ENCODE results near the gene DENND4A.

DENND4A gene

DNA sequence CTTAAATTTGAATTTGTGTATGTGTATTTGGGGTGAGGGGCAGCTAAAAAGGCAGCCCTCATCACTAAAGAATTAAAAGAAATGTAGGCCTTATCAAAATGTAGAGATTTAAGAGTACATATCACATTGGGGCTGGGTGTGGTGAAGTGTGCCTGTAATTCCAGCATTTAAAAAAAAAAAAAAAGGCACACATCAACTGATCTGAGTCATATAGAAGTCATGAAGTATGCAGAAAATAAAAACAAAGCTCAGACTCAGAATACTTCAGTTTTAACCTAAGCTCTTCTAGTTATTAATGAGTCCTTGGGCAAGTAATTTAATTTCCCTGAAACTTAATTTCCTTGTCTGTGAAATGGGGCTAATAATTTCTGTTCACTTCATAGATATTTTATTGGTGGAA is 138.8 kb downstream of the DENND4A start:
- in situ Hi-C loops (cut with MboI; ENCODE audit: low sequenced_read_pairs, unreplicated experiment) = no loop called here

DNA sequence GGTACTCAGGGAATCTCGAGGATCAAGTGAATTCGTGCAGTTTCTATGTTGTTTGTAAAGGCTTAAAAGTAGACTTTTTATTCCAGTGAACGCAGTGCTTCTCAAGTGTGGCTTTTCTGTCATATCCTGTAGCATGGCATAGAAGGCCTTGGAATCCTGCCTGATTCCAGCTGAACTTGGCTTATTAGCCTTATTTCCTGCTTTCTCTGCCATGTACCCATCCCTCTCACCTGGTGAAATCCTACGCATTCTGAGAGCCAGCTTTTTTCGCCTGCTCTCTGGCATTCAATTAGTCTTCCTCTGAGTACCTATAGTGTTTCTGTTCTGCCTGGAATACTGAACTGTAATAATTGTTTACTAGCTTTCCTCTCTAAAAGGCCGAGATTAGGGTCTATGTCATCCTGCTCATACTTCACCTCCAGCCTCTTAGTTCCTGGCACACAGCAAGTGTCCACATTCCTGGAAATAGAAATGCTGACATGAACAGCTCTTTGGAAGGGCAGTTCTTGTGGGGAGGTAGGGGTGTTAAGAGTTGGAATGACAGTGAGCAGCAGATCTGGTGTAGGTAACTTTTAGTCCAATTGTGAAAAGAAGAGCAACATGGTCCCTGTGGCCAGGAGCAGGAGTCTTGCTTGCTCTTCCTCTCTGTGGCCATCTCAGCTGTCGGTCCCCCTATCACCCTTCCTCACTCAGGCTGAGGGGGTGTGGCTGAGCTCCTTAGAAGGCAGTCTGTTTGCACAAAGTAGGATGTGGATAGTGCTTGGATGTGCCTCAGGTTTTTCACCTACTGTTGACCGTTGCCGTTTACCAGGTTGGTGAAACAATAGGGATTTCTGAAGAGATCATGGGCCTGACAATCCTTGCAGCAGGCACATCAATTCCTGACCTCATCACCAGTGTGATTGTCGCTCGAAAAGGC is 140.0 kb downstream of the DENND4A start:
- TF ChIP-seq CTCF (IDR thresholded peaks at IDR 0.05; ENCODE audit: borderline replicate concordance, control extremely low read depth, extremely low read depth, insufficient read depth, missing control alignments) = no peak
- DNase-seq (ENCODE audit: low spot score) = no peak
- in situ Hi-C loops (cut with MboI; ENCODE audit: low sequenced_read_pairs, unreplicated experiment) = no loop called here

More for the DNA sequence above, 138.8 kb downstream of the DENND4A start:
- DNase-seq (ENCODE audit: low spot score) = no peak
- TF ChIP-seq CTCF (IDR thresholded peaks at IDR 0.05; ENCODE audit: borderline replicate concordance, control extremely low read depth, extremely low read depth, insufficient read depth, missing control alignments) = no peak

DNA sequence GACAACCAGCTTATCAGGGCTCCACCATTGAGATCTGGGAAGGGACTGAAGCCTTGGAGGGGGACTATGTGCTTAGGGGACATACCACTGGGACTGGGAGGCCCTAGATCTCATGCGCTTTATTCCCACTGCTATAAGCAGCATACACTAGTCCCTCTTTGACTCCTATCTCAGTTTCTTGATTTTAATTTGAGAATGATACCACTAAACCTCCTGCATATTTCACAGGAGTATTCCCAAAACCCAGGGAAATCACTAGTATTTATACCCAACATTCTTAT is 141.1 kb downstream of the DENND4A start:
- no peak for DNase-seq (ENCODE audit: low spot score)
- in situ Hi-C loops (cut with MboI; ENCODE audit: low sequenced_read_pairs, unreplicated experiment) = no loop called here

DNA sequence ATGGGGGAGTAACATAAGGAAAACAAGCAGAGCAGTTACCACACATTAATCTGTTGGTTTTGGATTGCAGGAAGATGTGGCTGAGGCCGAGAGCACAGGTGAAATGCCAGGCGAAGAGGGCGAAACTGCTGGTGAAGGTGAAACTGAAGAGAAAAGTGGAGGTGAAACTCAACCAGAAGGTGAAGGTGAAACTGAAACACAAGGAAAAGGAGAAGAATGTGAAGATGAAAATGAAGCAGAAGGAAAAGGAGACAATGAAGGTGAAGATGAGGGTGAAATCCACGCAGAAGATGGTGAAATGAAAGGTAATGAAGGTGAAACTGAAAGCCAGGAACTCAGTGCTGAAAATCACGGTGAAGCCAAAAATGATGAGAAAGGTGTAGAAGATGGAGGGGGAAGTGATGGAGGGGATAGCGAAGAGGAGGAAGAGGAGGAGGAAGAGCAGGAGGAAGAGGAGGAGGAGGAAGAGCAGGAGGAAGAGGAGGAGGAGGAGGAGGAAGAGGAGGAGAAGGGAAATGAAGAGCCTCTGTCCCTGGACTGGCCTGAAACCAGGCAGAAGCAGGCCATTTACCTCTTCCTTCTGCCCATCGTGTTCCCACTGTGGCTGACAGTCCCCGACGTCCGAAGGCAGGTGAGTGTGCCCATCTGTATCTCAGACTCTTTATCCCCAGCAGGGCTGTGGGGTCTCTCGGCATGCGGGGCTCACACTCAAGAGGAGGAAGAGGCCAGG is 141.6 kb downstream of the DENND4A start:
- in situ Hi-C loops (cut with MboI; ENCODE audit: low sequenced_read_pairs, unreplicated experiment) = no loop called here
- DNase-seq (ENCODE audit: low spot score) = peak; percentile 4
- no peak for TF ChIP-seq CTCF (IDR thresholded peaks at IDR 0.05; ENCODE audit: borderline replicate concordance, control extremely low read depth, extremely low read depth, insufficient read depth, missing control alignments)

More for the DNA sequence above, 141.1 kb downstream of the DENND4A start:
- TF ChIP-seq CTCF (IDR thresholded peaks at IDR 0.05; ENCODE audit: borderline replicate concordance, control extremely low read depth, extremely low read depth, insufficient read depth, missing control alignments) = no peak

DNA sequence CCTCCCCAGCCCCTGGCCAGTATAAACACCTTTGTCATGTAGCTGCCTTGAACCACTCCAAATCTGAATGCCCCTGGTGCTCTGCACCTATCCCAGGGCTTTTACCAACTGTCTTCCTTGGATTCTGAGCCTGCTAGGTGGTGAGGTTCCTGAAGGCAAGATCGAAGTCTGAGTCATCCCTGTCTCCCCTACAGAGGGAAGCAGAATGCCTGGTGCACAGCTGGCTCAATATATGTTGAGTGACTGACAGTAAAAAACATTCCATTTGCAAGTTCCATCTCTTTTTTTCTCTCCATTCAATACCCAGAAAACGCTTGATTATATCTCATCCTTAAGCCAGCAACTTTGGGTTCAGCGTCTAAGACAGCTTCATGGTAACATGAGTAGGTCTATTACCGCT is 145.6 kb downstream of the DENND4A start:
- no peak for TF ChIP-seq CTCF (IDR thresholded peaks at IDR 0.05; ENCODE audit: borderline replicate concordance, control extremely low read depth, extremely low read depth, insufficient read depth, missing control alignments)
- in situ Hi-C loops (cut with MboI; ENCODE audit: low sequenced_read_pairs, unreplicated experiment) = loop anchor here (25.0 kb wide), 2 partner anchors 441 to 541 kb away; no protein-coding TSS in a partner anchor
- DNase-seq (ENCODE audit: low spot score) = peak; percentile 2

GRCh38 chr15:65645392-65645791 is 146.7 kb downstream of the DENND4A start:
- no peak for TF ChIP-seq CTCF (IDR thresholded peaks at IDR 0.05; ENCODE audit: borderline replicate concordance, control extremely low read depth, extremely low read depth, insufficient read depth, missing control alignments)
- in situ Hi-C loops (cut with MboI; ENCODE audit: low sequenced_read_pairs, unreplicated experiment) = loop anchor here (25.0 kb wide), 2 partner anchors 442 to 542 kb away; no protein-coding TSS in a partner anchor
- no peak for DNase-seq (ENCODE audit: low spot score)
